GM18909 (cell line): ENCODE measurements around the gene DACT2.
"Not testable (repeated sequence)": the region's sequence is repeated elsewhere in the genome, so short reads cannot be mapped to it uniquely, and the experiment has no call there.

Experiments used
- ATAC-seq: cut with Tn5 transposase; IDR thresholded peaks from one replicate; pipeline ENCODE4 v1.9.1; 2021; ENCODE audit warnings: mild to moderate bottlenecking; ENCODE audit not compliant: unreplicated experiment, poor library complexity

The DACT2 gene

DNA sequence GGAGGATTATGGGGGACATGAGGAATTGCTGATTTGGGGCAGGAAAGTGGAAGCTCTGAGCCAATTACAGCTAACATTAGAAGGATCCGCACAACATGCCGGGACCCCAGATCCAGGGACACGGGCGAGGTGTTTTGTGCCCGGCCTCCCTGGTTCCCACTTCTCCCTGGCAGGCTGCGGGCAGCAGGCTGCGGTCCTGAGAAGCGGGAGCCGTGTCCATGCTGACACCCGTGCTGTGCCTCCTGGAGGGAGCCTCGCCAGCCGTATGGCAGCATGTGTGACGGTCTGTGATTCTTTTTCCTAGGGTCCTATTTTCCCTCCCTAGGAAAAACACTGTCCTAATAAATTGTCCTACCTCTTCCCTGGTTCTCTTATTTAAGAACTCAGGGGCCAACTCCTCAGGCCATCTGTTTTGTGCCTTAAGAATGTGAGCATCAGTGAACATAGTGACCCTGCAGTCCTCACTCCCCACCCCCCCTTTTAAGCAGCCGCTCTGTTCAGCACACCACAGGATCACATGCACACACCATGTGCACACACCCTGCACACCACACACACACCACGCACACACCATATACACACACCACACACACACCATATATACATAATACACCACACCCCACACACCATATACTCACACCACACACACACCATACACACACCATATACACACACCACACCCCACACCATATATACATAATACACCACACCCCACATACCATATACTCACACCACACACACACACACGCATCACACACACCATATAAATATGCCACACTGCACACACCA, 49.9 kb downstream of the DACT2 start:
- no peak for ATAC-seq

DNA sequence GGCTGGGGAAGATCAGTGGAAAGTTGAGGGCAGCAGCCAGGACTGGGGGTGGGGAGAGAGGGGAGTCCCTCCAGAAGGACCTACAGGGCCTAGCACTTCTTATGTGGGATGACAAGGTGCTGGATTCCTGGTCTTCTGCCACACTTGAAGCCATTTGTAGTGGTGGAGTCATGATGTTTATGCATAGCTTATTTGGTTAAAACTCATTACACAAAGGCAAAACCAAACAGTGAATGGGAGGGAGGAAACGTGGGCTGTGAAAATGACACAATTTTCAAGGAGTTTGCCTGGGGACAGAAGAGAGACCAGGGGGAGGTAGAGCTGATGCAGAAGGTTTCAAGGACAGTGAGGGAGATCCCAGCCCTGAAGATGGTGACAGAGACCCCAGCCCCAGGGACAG, 50.8 kb downstream of the DACT2 start:
- no peak for ATAC-seq

DNA sequence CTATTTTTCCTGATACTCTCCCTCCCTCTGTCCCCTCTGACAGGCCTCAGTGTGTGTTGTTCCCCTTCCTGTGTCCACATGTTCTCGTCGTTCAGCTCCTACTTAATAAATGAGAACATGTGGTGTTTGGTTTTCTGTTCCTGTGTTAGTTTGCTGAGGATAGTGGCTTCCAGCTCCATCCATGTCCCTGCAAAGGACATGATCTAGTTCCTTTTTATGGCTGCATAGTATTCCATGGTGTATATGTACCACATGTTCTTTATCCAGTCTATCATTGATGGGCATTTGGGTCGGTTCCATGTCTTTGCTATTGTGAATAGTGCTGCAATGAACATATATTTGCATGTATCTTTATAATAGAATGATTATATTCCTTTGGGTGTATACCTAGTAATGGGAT, 51.8 kb downstream of the DACT2 start:
- not testable (repeated sequence) for ATAC-seq

DNA sequence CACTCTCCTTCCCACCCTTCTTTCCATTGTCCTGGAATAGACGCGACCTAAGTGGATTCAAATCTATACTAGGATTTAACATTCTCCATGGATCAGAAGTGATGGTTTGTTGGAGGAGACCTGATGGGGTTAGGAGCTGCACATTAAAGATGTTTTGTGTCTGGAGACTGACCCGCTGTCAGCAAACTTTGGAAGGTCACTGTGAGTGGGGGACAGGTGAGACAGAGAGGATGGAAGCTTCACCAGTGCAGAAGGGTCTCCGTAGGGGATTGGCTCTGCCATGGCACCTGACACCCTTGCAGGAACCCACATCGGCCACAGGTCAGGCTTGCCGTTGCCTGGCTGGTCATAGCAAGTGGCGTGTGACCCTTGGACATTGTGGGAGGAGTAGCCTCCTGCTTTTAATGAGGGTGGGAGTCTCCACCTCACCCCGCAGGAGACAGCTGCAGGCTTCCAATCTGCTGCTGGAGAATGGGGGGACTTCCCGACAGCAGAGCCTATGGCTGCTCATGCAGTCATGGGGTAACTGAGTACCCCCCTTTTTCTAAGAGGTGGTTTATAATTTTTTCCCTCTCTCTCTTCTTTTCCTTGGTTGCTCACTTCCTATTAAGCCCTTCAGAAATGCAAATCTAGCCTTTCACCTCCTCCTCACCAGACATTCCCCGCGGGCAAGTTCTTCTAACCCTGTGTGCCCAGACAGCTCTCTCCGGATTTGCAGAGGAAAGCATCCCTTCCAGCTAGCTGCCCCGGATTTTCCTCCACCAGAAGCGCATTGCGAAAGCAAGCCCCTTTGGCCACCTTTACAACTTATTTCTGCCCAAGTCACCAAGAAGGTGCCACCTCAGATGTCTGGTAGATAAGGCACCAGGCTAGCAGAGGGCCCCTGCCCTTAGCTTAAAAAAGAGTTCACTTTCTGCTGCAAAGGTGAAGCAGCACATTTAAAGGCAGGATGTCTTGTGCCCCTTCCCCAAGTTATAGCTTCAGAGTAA, 53.5 kb downstream of the DACT2 start:
- ATAC-seq: no peak

DNA sequence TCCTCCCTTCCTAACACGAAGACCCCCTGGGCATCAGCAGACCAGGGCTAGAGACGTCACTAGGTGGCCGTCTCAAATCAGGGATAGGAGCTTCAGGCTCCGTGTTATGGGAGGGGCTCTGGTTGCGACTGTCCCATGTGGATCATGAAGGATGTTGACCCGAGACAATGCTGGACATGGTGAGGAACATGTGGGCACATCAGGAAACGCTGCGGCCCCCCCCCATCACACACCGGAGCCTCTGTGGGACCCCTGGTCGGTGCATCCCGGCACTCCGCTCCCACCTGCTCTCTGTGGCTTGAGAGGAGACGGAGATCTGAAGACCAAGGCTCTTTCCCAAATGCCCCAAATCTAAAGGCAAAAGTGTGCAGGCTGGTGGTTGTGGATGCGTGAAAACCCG, 54.2 kb downstream of the DACT2 start:
- no peak for ATAC-seq

DNA sequence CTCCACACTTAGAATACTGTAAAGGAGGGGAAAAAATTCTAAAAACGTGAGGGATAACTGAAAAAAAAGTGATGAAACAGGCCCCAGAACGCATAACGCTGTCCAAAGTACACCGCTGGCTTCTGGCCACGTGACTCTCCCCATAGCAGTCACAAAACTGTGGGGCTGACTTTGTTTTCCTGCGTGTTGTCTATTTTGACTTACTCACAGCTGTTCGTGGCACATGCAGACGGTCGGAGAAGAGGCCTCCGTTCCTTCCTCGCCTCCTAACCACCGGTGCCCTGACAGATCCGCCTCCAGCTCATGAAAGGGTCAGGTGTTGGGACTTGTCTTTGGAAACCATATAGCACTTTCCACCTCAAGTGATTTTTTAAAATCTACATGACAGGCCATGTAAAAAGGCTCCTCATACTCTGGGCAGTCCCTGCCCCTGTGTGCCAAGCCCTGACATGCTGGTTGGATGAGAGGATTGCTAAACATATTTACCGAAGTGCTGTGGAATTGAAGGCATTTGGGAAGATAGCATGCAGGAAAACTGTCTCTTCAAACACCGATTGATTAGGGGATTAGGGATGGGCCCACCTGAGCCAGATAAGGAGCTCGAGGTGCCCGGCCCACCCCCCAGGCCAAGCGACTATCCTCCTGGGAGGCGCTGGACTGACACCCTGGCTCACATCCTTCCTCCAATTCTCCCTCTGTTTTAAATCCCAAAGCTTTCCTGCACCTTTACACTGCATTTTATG, 54.8 kb downstream of the DACT2 start:
- ATAC-seq: no peak

DNA sequence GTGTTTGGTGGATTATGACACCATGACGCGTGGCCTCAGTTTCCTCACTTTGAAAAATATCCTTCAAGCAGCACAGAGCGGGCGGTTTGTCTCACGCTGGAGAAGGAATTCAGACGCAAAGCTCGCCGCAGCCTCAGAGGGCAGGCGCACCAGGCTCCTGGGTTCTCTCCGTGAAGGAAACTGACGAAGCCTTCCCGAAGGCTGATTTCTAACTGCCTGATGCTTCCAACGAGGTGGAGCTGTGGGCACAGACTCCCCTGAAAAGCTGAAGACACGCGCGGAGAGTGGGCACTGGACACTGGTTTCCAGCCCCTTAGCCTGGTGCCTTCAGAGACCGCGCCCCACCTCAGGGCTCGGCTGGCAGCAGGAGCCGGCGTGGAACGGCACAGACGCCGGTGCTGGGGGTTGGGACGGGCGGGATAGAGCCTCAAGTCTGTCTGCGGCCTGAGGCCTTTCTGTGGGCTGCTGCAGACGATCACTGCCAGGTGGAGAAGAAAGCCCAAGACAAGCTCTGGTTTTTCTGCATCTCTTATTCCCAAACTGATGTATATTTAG, 56.1 kb downstream of the DACT2 start:
- no peak for ATAC-seq

DNA sequence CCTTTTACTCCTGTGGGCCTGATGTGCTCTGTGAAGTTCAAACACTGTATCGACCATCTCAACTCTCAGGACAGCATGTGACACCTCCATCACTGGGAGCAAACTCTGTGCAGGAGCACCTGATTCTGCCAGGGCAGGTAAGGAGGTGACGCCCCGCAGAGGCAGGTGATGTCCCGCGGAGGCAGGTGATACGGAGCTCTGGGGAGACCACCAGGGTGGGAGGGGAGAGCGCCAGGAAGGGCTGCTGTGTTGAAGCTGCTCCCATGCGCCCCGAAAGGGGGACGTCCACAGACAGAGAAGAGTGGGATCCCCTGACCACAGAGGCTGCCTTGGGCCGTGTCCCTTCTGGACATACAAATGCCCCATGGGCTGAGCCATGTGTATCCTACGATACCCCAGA, 58.3 kb downstream of the DACT2 start:
- ATAC-seq: no peak

DNA sequence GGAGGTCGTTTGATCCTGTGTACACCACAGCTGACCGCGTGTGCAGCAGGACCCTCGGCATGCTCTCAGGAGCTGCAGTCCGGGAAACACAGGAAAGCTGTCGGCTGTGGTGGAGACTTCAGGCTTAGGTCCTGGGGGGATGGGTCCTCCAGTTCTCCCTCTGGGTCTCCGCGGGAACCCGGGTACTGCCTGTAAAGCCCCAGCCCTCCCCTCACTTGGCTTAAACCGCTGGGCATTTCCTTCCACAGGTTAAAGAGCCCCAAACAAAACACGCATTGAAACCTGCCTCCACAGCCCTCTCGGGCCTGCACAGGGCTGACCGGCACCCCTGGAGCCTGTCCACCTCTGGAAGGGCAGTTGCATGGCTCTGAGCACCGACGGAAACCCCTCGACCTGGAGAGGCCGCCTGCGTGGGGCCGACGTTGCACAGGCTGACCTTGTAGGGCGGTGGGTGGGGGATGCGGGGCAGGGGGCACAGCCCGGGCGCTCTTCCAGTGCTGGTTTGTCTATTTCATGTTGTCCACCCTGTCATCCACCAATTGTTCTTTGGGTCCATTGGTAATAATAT, 59.1 kb downstream of the DACT2 start:
- no peak for ATAC-seq

DNA sequence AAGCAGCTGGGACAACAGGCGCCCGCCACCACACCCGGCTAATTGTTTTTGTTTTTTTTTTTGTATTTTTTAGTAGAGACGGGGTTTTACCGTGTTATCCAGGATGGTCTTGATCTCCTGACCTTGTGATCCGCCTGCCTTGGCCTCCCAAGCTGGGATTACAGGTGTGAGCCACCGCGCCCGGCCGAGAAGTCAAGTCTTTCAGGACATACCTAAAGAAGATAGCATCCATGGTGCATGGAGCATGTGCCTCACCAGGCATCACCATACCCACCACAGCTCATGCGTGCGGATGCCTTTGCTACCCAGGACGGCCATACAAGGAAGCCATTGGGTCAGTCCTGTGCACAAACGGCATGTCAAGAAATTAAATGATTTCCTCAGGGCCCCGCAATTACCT, 60.8 kb downstream of the DACT2 start:
- ATAC-seq: no peak

DNA sequence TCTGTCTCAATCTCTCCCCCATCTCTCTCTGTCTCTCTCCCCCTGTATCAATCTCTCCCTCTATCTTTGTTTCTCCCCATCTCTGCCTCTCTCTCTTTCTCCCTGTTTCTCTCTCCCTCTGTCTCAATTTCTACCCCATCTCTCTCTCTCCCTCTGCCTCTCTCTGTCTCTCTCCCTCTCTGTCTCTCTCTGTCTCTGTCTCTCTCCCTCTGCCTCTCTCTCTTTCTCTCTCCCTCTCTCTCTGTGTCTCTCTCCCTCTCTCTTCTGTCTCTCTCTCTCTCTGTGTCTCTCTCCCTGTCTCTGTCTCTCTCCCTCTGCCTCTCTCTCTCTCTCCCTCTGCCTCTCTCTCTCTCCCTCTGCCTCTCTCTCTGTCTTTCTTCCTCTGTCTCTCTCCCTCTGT, 62.6 kb downstream of the DACT2 start:
- ATAC-seq: no peak
